Transverse colon (tissue), 3 donors: ENCODE measurements around the gene ZNF618.

Experiments
- POLR2A ChIP-seq: fragments of 450-650 bp; IDR thresholded peaks from one replicate; pipeline ENCODE4 v1.6.1; 2016; ENCODE audit warnings: antibody characterized with exemption, mild to moderate bottlenecking, moderate library complexity
- TF ChIP-seq, protein P1 (sequence below), 5 experiments: fragments of 200-600 bp in 3 of 5; fragments of 450-650 bp in 2 of 5; sonication (generic) in 3 of 5; IDR thresholded peaks; 1 replicate in 2 of 5; 2 replicates in 3 of 5; pipeline ENCODE4 v1.5.1; 2016 to 2017; ENCODE audit warnings: antibody characterized with exemption in 5 of 5, inconsistent platforms in 3 of 5, mild to moderate bottlenecking in 2 of 5, moderate library complexity in 1 of 5

DNA sequence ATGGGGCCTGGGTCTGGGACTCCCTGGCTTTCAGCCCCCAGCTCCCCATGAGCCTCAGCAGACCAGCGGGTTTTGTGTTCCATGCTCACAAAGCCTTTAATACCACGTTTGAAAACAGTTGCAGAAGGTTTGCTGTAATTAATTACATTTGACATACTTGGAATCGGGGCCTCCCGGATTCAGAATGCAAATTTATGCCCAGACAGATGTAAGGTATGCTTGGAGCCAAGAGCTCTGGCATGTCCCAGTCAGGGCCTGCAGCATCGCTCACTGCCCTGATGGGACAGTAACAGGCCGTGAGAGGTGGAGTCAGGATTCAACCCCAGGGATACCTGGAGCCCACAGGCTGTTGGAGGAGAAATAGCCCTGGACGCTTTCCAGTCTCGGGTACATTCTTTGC lies 12.2 kb downstream of the ZNF618 start:
- TF ChIP-seq POLR2A = no peak
- TF ChIP-seq, protein P1, sequence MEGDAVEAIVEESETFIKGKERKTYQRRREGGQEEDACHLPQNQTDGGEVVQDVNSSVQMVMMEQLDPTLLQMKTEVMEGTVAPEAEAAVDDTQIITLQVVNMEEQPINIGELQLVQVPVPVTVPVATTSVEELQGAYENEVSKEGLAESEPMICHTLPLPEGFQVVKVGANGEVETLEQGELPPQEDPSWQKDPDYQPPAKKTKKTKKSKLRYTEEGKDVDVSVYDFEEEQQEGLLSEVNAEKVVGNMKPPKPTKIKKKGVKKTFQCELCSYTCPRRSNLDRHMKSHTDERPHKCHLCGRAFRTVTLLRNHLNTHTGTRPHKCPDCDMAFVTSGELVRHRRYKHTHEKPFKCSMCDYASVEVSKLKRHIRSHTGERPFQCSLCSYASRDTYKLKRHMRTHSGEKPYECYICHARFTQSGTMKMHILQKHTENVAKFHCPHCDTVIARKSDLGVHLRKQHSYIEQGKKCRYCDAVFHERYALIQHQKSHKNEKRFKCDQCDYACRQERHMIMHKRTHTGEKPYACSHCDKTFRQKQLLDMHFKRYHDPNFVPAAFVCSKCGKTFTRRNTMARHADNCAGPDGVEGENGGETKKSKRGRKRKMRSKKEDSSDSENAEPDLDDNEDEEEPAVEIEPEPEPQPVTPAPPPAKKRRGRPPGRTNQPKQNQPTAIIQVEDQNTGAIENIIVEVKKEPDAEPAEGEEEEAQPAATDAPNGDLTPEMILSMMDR (IDR thresholded peaks at IDR 0.05) = no peak
